ENCODE data around the gene LPIN1. TPM values are rescaled to one million over a fixed set of nuclear protein-coding genes. Genes with fewer than 3 reads are reported as not detected.

Gene LPIN1, protein sequence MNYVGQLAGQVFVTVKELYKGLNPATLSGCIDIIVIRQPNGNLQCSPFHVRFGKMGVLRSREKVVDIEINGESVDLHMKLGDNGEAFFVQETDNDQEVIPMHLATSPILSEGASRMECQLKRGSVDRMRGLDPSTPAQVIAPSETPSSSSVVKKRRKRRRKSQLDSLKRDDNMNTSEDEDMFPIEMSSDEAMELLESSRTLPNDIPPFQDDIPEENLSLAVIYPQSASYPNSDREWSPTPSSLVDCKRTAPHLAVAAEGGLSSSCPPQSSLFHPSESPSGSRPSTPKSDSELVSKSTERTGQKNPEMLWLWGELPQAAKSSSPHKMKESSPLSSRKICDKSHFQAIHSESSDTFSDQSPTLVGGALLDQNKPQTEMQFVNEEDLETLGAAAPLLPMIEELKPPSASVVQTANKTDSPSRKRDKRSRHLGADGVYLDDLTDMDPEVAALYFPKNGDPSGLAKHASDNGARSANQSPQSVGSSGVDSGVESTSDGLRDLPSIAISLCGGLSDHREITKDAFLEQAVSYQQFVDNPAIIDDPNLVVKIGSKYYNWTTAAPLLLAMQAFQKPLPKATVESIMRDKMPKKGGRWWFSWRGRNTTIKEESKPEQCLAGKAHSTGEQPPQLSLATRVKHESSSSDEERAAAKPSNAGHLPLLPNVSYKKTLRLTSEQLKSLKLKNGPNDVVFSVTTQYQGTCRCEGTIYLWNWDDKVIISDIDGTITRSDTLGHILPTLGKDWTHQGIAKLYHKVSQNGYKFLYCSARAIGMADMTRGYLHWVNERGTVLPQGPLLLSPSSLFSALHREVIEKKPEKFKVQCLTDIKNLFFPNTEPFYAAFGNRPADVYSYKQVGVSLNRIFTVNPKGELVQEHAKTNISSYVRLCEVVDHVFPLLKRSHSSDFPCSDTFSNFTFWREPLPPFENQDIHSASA
- 27.1 and 50.4 TPM in 2 replicates for total RNA-seq

DNA sequence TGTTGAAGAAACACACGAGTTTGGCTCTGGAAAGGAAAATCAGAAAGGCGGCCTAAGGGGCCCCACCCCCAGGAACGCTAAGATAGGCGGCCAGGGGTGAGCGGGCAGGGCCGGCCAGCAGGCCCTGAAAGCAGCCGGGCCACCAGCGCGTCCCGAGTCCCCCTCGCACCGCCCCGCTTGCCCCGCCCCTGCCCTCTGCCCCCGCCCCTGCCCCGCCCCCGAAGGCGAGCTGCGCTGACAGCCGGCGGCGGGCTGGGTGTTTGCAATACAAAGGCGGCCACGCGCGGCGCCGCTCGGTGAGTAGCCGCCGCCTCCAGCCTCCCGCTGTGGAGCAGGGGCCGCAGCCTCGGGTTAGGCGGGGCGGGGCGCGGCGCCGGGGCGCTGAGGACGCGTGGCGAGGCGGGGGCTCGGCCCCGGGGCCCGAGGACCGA is at the start of gene LPIN1:
TSS of gene LPIN1 (plus strand) at position 257 of the 431 bp plus-strand sequence. CDS start 18,910 bp downstream, outside the sequence.

Small RNA genes lying within 50 kb of the gene (small RNA-seq; reads per million reads assigned to genes)
- not detected for gene MIR4262
- gene MIR548S, result 0.21 reads per million

Other genes with a start within 250 kb of the LPIN1 start
- 0.19 and 0.33 TPM in 2 replicates for gene GREB1, start 212.6 kb upstream of the LPIN1 start, total RNA-seq
- gene NTSR2, start 76.4 kb upstream of the LPIN1 start, total RNA-seq, result not detected in 2 replicates